Transverse colon (tissue), 4 donors: ENCODE data around the gene MYOM3.
"Not testable (repeated sequence)": the region's sequence is repeated elsewhere in the genome, so short reads cannot be mapped to it uniquely, and the experiment has no call there.

Source experiments
- CTCF ChIP-seq, 5 experiments: fragments of 200-600 bp in 3 of 5; fragments of 450-650 bp in 2 of 5; sonication (generic) in 3 of 5; IDR thresholded peaks; 1 replicate in 2 of 5; 2 replicates in 3 of 5; pipeline ENCODE4 v1.5.1; 2016 to 2017; ENCODE audit warnings: antibody characterized with exemption in 5 of 5, inconsistent platforms in 3 of 5, mild to moderate bottlenecking in 2 of 5, moderate library complexity in 1 of 5
- EP300 ChIP-seq: sonication (generic); formaldehyde crosslinking; IDR thresholded peaks from one replicate; pipeline ENCODE4 v1.6.1; 2017; ENCODE audit warnings: antibody characterized with exemption, low read depth
- POLR2A ChIP-seq: fragments of 450-650 bp; IDR thresholded peaks from one replicate; pipeline ENCODE4 v1.6.1; 2016; ENCODE audit warnings: antibody characterized with exemption, mild to moderate bottlenecking, moderate library complexity
- POLR2AphosphoS5 ChIP-seq, 3 donors: sonication (generic); formaldehyde crosslinking; IDR thresholded peaks; one replicate each; pipeline ENCODE4 v1.6.1; 2016; ENCODE audit warnings: antibody characterized with exemption in 3 of 3

- TF ChIP-seq CTCF (IDR thresholded peaks at IDR 0.05); POLR2A; EP300; POLR2AphosphoS5 (IDR thresholded peaks at IDR 0.05): not testable (repeated sequence)
Observed at GRCh38 chr1:24008574-24009184, 103.3 kb downstream of the MYOM3 start.
